ENCODE results near the gene ALDH8A1.

- no peak for TF ChIP-seq CTCF (IDR thresholded peaks at IDR 0.05)
- TF ChIP-seq POLR2A (IDR thresholded peaks at IDR 0.05), result no peak
Observed at GRCh38 chr6:134902936-134903335, 47.0 kb downstream of the ALDH8A1 start.
